Loucy (cell line): ENCODE results near the gene IFT43.

Source experiments
- CTCF ChIP-seq: fragments of 200-600 bp; sonication (generic); conservative IDR thresholded peaks from 2 replicates; pipeline ENCODE4 v1.5.1; 2014; ENCODE audit warnings: mild to moderate bottlenecking, antibody characterized with exemption, low read length
- EZH2phosphoT487 ChIP-seq: fragments of 200-600 bp; IDR thresholded peaks from 2 replicates; pipeline ENCODE4 v1.6.1; 2018; ENCODE audit warnings: antibody characterized with exemption, mild to moderate bottlenecking, moderate library complexity, borderline replicate concordance

DNA sequence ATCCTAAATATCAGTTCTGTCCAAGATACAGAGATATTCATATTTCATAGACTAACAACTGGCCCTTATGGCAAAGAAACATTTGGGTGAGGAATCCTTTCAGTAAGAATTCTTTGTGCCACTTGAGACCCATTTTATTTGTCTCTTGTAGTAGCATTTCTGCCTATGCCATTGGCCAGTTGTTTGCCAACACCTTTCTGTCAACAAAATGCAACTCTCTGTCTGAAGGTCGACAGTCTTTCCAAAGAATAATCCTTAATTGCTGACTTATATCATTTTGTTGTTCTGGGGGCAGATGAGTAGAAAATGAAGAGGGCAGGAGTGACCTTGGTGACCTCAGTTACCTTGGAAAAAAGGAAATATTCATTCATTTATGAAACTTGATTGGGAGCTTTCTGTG is 10.9 kb downstream of the IFT43 start:
- TF ChIP-seq CTCF (no peak), EZH2phosphoT487 (no peak)
